IgD-negative memory B cell (primary cell): ENCODE measurements around the gene CACNG1. TPM values are rescaled to one million over a fixed set of nuclear protein-coding genes. Genes with fewer than 3 reads are reported as not detected.

ENCODE experiments used
- H3K27ac Mint-ChIP-seq, 3 donors: one replicate each; pipeline ENCODE4 v1.8.0; 2020 to 2022; ENCODE audit warnings: mild to moderate bottlenecking in 3 of 3, mixed read lengths in 3 of 3, moderate library complexity in 1 of 3
- H3K27me3 Mint-ChIP-seq: one replicate; pipeline ENCODE4 v1.8.0; 2021; ENCODE audit warnings: mixed read lengths
- H3K36me3 Mint-ChIP-seq: one replicate; pipeline ENCODE4 v1.8.0; 2020; ENCODE audit warnings: mild to moderate bottlenecking, mixed read lengths
- H3K4me1 Mint-ChIP-seq, 3 donors: one replicate each; pipeline ENCODE4 v1.8.0; 2020 to 2022; ENCODE audit warnings: mixed read lengths in 3 of 3, mild to moderate bottlenecking in 1 of 3
- H3K4me3 Mint-ChIP-seq, 4 donors: one replicate each; pipeline ENCODE4 v1.8.0; 2020 to 2022; ENCODE audit warnings: mild to moderate bottlenecking in 4 of 4, mixed read lengths in 4 of 4, moderate library complexity in 3 of 4
- H3K9me3 Mint-ChIP-seq, 3 donors: one replicate each; pipeline ENCODE4 v1.8.0; 2020 to 2021; ENCODE audit warnings: mixed read lengths in 3 of 3, mild to moderate bottlenecking in 1 of 3
- polyA plus RNA-seq: library from polyadenylated mRNA; unstranded; fragments of 300-500 nt; fragmentation: Illumina TruSeq; gene quantifications from one replicate; pipeline ENCODE4 v1.2.3, GENCODE V29; 2021

The CACNG1 gene
- polyA plus RNA-seq, 1 donor from 2014 or later: not detected

DNA sequence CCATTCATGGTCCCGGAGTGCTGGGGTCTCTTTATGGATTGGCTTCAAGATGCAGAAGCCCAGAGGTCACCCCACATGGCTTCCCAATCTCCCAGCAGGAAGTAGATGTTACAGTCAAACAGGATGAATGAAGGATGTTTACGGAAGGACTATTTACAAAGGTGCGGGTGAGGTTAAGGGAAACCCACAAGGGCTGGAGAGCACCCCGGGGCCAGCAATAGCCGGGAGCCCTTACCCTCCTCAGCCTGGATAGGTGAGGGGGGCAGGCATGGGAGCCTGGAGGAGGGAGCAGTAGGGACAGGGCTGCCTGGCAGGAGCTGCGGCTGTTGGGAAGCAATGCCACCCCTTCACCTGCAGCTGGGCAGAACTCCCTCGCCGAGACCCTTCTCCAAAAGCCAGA is 24.5 kb upstream of the CACNG1 start:
- Mint-ChIP-seq H3K36me3 (no peaks in the 10 kb centered on the region), H3K27me3 (peaks cover 5% of the 10 kb centered on the region), H3K4me3 (no peak overlapping the region), H3K27ac (no peak overlapping the region), H3K4me1 (no peaks in the 10 kb centered on the region), H3K9me3 (peaks cover 0 to 2% (median 0%) of the 10 kb centered on the region in 3 donors)

- no peaks in the 10 kb centered on the region for H3K4me1 Mint-ChIP-seq
- H3K36me3 Mint-ChIP-seq: no peaks in the 10 kb centered on the region
- H3K9me3 Mint-ChIP-seq: no peaks in the 10 kb centered on the region
- H3K27ac Mint-ChIP-seq: no peak overlapping the region
- H3K4me3 Mint-ChIP-seq: no peak overlapping the region
- peaks cover 7% of the 10 kb centered on the region for H3K27me3 Mint-ChIP-seq
These were observed 24.0 kb upstream of the CACNG1 start for GRCh38 chr17:67020293-67020766.

- H3K27ac Mint-ChIP-seq: no peak overlapping the region
- H3K36me3 Mint-ChIP-seq: no peaks in the 10 kb centered on the region
- H3K9me3 Mint-ChIP-seq: no peaks in the 10 kb centered on the region
- no peaks in the 10 kb centered on the region for H3K4me1 Mint-ChIP-seq
- H3K4me3 Mint-ChIP-seq: no peak overlapping the region
- peaks cover 7% of the 10 kb centered on the region for H3K27me3 Mint-ChIP-seq
These were observed 23.2 kb upstream of the CACNG1 start for GRCh38 chr17:67021196-67021595.

DNA sequence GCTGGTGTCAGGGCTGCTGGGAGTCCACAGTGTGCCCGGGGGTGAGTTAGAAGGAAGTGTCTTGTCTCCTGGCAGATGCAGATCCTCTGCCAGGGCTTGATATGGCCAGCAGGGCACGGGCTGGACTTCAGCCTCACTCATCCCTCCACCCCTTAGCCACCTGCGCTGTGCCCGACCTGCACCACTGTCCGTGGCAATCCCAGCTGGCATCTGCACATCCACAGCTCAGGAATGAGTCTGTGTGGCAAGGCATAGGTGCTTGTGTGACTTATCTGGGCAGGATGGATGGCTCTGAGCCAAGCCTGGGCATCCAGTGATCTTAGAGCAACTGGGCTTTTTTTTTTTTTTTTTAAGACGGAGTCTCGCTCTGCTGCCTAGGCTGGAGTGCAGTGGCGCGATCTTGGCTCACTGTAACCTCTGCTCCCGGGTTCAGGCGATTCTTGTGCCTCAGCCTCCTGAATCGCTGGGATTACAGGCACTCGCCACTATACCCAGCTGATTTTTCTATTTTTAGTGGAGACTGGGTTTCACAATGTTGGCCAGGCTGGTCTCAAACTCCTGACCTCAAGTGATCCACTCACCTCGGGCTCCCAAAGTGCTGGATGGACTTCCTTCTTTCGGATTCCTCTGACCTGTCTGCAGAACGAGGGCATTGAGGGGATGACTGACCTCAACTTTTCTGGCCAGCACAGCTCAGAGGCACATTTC is 22.5 kb upstream of the CACNG1 start:
- Mint-ChIP-seq H3K36me3 (no peaks in the 10 kb centered on the region), H3K4me1 (no peaks in the 10 kb centered on the region), H3K4me3 (no peak overlapping the region), H3K9me3 (no peaks in the 10 kb centered on the region), H3K27ac (no peak overlapping the region), H3K27me3 (peaks cover 5% of the 10 kb centered on the region)

GRCh38 chr17:67022451-67022810 is 21.9 kb upstream of the CACNG1 start:
- Mint-ChIP-seq H3K9me3 (no peaks in the 10 kb centered on the region), H3K4me3 (no peak overlapping the region), H3K4me1 (no peaks in the 10 kb centered on the region), H3K27ac (no peak overlapping the region), H3K27me3 (peaks cover 5% of the 10 kb centered on the region), H3K36me3 (no peaks in the 10 kb centered on the region)

GRCh38 chr17:67024736-67025135 is 19.6 kb upstream of the CACNG1 start:
- H3K9me3 Mint-ChIP-seq: no peaks in the 10 kb centered on the region
- H3K4me3 Mint-ChIP-seq: no peak overlapping the region
- H3K27me3 Mint-ChIP-seq: peaks cover 5% of the 10 kb centered on the region
- no peak overlapping the region for H3K27ac Mint-ChIP-seq
- H3K4me1 Mint-ChIP-seq: no peaks in the 10 kb centered on the region
- no peaks in the 10 kb centered on the region for H3K36me3 Mint-ChIP-seq

DNA sequence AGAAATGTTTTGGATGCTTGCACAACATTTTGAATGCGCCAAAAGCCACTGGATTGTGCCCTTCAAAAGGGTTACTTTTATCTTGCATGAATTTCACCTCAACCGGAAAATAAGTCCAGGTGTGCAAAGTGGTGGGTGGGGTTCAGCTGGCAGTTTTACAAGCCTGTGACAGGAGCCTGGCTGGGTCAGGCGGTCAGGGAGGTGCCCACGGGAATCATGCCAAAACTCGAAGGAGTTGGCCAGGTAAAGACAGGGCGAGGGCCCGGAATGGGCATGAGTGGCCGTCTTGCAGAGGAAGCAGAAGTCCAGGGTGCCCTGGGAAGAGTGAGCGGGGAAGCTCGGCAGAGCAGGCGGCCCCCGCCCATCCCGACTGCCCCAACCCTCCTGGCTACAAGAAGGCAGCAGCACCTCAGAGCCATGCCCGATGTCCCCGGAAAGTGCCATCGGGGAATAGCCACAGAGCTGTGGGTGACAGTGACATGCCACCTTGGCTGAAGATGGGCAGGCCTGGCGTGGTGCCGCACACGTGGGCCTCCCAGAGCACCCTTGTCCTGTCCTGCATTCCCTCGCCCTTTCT is 19.1 kb upstream of the CACNG1 start:
- Mint-ChIP-seq H3K4me1 (no peaks in the 10 kb centered on the region), H3K27me3 (peaks cover 5% of the 10 kb centered on the region), H3K9me3 (no peaks in the 10 kb centered on the region), H3K36me3 (no peaks in the 10 kb centered on the region), H3K4me3 (no peak overlapping the region), H3K27ac (no peak overlapping the region)

GRCh38 chr17:67026341-67026740 is 18.0 kb upstream of the CACNG1 start:
- Mint-ChIP-seq H3K9me3 (no peaks in the 10 kb centered on the region), H3K4me3 (no peak overlapping the region), H3K27ac (no peak overlapping the region), H3K27me3 (peaks cover 5% of the 10 kb centered on the region), H3K4me1 (no peaks in the 10 kb centered on the region), H3K36me3 (no peaks in the 10 kb centered on the region)

DNA sequence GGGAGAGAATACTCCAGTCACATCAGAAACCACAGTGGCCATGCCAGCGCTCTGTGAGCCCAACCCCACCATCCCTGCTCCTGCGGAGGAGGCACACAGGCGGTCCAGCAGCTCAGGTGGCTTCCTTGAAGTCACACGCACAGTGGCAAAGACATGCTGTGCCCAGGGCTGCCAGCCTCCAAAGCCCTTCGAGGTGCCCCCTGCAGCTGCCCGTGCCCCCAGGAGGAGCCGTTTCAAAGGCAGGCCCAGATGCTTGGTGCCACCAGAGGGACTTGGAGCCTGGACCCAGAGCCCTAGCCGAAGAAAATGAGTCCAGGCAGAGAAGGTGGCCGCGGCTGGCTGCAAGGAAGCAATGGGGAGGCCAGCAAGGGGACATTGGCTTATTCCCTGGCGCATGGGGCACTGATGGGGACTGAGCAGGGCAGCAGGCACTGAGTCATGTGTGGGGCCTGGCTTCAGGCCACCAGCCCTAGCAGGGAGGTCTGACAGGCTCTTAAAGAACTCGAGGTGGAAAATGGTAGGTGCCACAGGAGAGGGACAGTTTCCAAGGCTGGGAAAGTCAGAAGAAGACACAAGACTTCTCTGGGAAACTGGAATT is 17.2 kb upstream of the CACNG1 start:
- Mint-ChIP-seq H3K9me3 (no peaks in the 10 kb centered on the region), H3K27me3 (peaks cover 5% of the 10 kb centered on the region), H3K36me3 (no peaks in the 10 kb centered on the region), H3K4me3 (no peak overlapping the region), H3K4me1 (no peaks in the 10 kb centered on the region), H3K27ac (no peak overlapping the region)

GRCh38 chr17:67030641-67031040 is 13.7 kb upstream of the CACNG1 start:
- Mint-ChIP-seq H3K27me3 (peaks cover 4% of the 10 kb centered on the region), H3K36me3 (no peaks in the 10 kb centered on the region), H3K9me3 (peaks cover 0 to 4% (median 0%) of the 10 kb centered on the region in 3 donors), H3K4me1 (no peaks in the 10 kb centered on the region), H3K4me3 (no peak overlapping the region), H3K27ac (no peak overlapping the region)

DNA sequence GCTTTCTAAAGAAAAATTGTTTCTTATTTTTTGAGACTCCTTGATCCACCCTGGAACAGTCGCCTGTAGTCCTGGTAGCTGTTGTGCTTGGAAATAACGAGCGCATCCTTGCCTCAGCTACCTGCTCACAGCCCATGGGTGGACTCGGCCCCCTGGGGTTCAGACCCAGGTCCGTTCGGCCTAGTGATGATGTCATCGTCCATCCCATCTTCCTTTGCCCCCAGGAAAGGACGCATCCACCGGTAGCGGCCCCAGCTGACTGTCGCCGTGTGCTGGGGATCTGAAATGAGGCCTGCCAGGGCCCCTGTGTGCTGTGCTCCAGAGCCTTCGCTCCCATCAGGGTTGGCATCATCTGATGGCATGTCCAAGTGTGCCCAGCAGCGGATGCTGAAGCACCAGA is 12.0 kb upstream of the CACNG1 start:
- Mint-ChIP-seq H3K36me3 (no peaks in the 10 kb centered on the region), H3K4me1 (peaks cover 0 to 2% (median 0%) of the 10 kb centered on the region in 3 donors), H3K27ac (no peak overlapping the region), H3K27me3 (peaks cover 7% of the 10 kb centered on the region), H3K4me3 (no peak overlapping the region), H3K9me3 (peaks cover 0 to 6% (median 0%) of the 10 kb centered on the region in 3 donors)

GRCh38 chr17:67032985-67033384 is 11.4 kb upstream of the CACNG1 start:
- Mint-ChIP-seq H3K9me3 (peaks cover 0 to 6% (median 0%) of the 10 kb centered on the region in 3 donors), H3K27me3 (peaks cover 7% of the 10 kb centered on the region), H3K36me3 (no peaks in the 10 kb centered on the region), H3K4me1 (peaks cover 0 to 2% (median 0%) of the 10 kb centered on the region in 3 donors), H3K27ac (no peak overlapping the region), H3K4me3 (no peak overlapping the region)

DNA sequence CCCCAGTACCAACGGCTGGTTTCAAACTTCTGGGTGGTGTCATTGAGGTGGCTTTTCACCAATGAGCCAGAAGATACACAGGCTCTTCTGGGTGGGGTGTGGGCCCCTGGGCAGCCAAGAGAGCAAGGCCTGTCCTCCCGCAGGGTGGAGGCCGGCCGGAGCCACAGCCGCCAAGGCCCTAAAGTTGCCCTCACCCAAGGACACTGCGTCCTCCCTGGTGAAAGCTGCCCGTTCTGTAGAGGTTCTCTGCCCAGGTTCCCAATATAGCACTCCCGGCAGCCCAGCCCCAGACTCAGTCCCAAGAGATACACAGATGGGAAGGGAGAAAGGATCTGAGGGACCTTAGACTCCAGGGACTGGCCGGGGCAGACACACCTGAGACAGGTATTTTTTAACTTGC is 10.7 kb upstream of the CACNG1 start:
- no peak overlapping the region for H3K4me3 Mint-ChIP-seq
- peaks cover 0 to 8% (median 0%) of the 10 kb centered on the region in 3 donors for H3K9me3 Mint-ChIP-seq
- no peak overlapping the region for H3K27ac Mint-ChIP-seq
- H3K4me1 Mint-ChIP-seq: peaks cover 0 to 2% (median 0%) of the 10 kb centered on the region in 3 donors
- peaks cover 7% of the 10 kb centered on the region for H3K27me3 Mint-ChIP-seq
- H3K36me3 Mint-ChIP-seq: no peaks in the 10 kb centered on the region

GRCh38 chr17:67035131-67036083 is 8.9 kb upstream of the CACNG1 start:
- H3K36me3 Mint-ChIP-seq: no peaks in the 10 kb centered on the region
- H3K4me3 Mint-ChIP-seq: no peak overlapping the region
- H3K9me3 Mint-ChIP-seq: peaks cover 0 to 9% (median 0%) of the 10 kb centered on the region in 3 donors
- H3K27ac Mint-ChIP-seq: no peak overlapping the region
- peaks cover 0 to 2% (median 0%) of the 10 kb centered on the region in 3 donors for H3K4me1 Mint-ChIP-seq
- H3K27me3 Mint-ChIP-seq: peaks cover 7% of the 10 kb centered on the region
